ENCODE results near the gene RFX8. TPM values are rescaled to one million over a fixed set of nuclear protein-coding genes. Genes with fewer than 3 reads are reported as not detected.

Gene RFX8
- total RNA-seq, 6 experiments from 2014 or later: 2.8 to 8.0 (median 5.3) TPM

DNA sequence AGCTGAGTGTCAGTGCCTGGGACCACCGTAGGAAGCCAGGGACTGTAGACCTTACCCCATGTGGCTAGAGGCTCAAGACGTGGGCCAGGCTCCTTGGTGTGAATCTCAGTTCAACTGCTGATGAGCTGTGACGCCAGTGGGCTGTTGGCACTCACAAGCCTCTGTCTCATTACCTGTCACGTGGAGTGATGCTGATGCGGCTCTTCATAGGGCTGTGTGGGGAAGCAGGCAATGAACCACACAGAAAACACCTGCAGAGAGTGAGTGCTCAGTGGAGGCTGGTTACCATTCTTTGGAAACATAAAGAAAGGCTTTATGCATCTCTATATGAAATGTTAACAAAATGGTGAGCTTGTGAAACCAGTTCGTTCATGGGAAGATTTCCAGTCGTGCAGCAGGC is 123.7 kb downstream of the RFX8 start:
- H3K9me3 Mint-ChIP-seq: no peaks in the 10 kb centered on the region
- H3K27ac Mint-ChIP-seq: no peak overlapping the region
- DNase-seq: no peak
- no peak overlapping the region for H3K4me3 Mint-ChIP-seq
- no peak for TF ChIP-seq CTCF (IDR thresholded peaks at IDR 0.05)
- peaks cover 2% of the 10 kb centered on the region; the same call in 1 of the 2 replicates for H3K27me3 Mint-ChIP-seq (ENCODE audit: insufficient read depth)
- H3K36me3 Mint-ChIP-seq (ENCODE audit: low read depth): no peaks in the 10 kb centered on the region
- H3K4me1 Mint-ChIP-seq (ENCODE audit: low read depth): peaks cover 4% of the 10 kb centered on the region

- peaks cover 2% of the 10 kb centered on the region; the same call in 1 of the 2 replicates for H3K27me3 Mint-ChIP-seq (ENCODE audit: insufficient read depth)
- DNase-seq: peak; percentile 21
- no peak overlapping the region for H3K27ac Mint-ChIP-seq
- H3K36me3 Mint-ChIP-seq (ENCODE audit: low read depth): no peaks in the 10 kb centered on the region
- no peaks in the 10 kb centered on the region for H3K9me3 Mint-ChIP-seq
- TF ChIP-seq CTCF (IDR thresholded peaks at IDR 0.05): peak; percentile 70
- no peak overlapping the region for H3K4me3 Mint-ChIP-seq
- no peaks in the 10 kb centered on the region for H3K4me1 Mint-ChIP-seq (ENCODE audit: low read depth)
Observed at GRCh38 chr2:101349893-101350662, 124.8 kb downstream of the RFX8 start.

DNA sequence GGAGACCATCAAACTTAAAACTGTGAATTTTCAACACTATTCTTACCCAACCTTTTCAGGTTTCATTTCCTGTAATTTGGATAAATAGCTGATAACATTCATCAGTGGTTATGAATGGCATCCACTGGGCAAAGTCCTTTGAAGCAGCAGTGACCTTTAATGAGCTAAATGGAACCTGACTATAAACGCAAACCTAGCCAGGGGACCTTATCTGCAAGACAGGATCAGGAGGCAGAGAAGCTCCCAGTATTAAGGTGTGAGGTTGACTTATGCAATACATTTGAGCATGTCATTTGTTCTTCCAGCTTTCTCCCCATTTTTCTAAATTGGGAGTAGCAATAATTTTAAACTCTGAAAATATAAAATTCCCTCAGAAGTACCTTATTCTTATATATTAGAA is 126.0 kb downstream of the RFX8 start:
- no peaks in the 10 kb centered on the region; the same call in 1 of the 2 replicates for H3K27me3 Mint-ChIP-seq (ENCODE audit: insufficient read depth)
- DNase-seq: no peak

More for the DNA sequence above, 126.0 kb downstream of the RFX8 start:
- Mint-ChIP-seq H3K36me3 (ENCODE audit: low read depth) (no peaks in the 10 kb centered on the region), H3K4me1 (ENCODE audit: low read depth) (no peaks in the 10 kb centered on the region), H3K9me3 (no peaks in the 10 kb centered on the region), H3K4me3 (no peak overlapping the region), H3K27ac (no peak overlapping the region)
- TF ChIP-seq CTCF (IDR thresholded peaks at IDR 0.05): no peak

Other genes with a start within 250 kb of the RFX8 start
- gene CNOT11, start 222.2 kb downstream of the RFX8 start, total RNA-seq (2021; fragmentation: NEBNext Ultra II Directional; extraction: Animal tissue kit (Norgen Biotek cat#: 25700)): 10 to 100 TPM; 38.1 to 53.8 (median 43.0) TPM
- gene RNF149, start 166.4 kb downstream of the RFX8 start, total RNA-seq (2021; fragmentation: NEBNext Ultra II Directional; extraction: Animal tissue kit (Norgen Biotek cat#: 25700)): 10 to 100 TPM; 24.6 to 33.4 (median 26.0) TPM
- not detected for gene CREG2, start 87.6 kb downstream of the RFX8 start, total RNA-seq (2021; fragmentation: NEBNext Ultra II Directional; extraction: Animal tissue kit (Norgen Biotek cat#: 25700))
- 100 to 1,000 TPM; 103 to 124 (median 121) TPM for gene MAP4K4, start 222.6 kb upstream of the RFX8 start, total RNA-seq (2021; fragmentation: NEBNext Ultra II Directional; extraction: Animal tissue kit (Norgen Biotek cat#: 25700))